Measurements from ENCODE around the gene WDR81.
"Not testable (repeated sequence)": the region's sequence is repeated elsewhere in the genome, so short reads cannot be mapped to it uniquely, and the experiment has no call there.

WDR81 gene

GRCh38 chr17:1724351-1724868 is at the start of gene WDR81:
Gene WDR81, plus strand, starts transcription at chr17:1724704. Its CDS starts 256 bp downstream, at chr17:1724960.
- no peaks in the 10 kb centered on the region for H3K27me3 Mint-ChIP-seq (ENCODE audit: low read depth, poor library complexity)
- peak within 1 kb of the TSS; percentile 73 for H3K4me3 Mint-ChIP-seq
- no peaks in the 10 kb centered on the region for H3K36me3 Mint-ChIP-seq (ENCODE audit: low read depth)
- H3K27ac Mint-ChIP-seq: no peak within 1 kb of the TSS
- no peaks in the 10 kb centered on the region for H3K9me3 Mint-ChIP-seq
- peak; percentile 89 for DNase-seq
- peaks cover 23% of the 10 kb centered on the region for H3K4me1 Mint-ChIP-seq
- no peak for TF ChIP-seq CTCF (IDR thresholded peaks at IDR 0.05)

- Mint-ChIP-seq H3K4me1 (no peaks in the 10 kb centered on the region), H3K4me3 (no peak overlapping the region), H3K27ac (peak overlapping the region; percentile 51), H3K9me3 (no peaks in the 10 kb centered on the region), H3K27me3 (ENCODE audit: low read depth, poor library complexity) (no peaks in the 10 kb centered on the region), H3K36me3 (ENCODE audit: low read depth) (peaks cover 91% of the 10 kb centered on the region)
- DNase-seq: no peak
- no peak for TF ChIP-seq CTCF (IDR thresholded peaks at IDR 0.05)
Observed at GRCh38 chr17:1676401-1676800, 48.1 kb upstream of the WDR81 start.

GRCh38 chr17:1683459-1683858 is 41.0 kb upstream of the WDR81 start:
- H3K27me3 Mint-ChIP-seq (ENCODE audit: low read depth, poor library complexity): peaks cover 12% of the 10 kb centered on the region
- H3K36me3 Mint-ChIP-seq (ENCODE audit: low read depth): peaks cover 59% of the 10 kb centered on the region
- peaks cover 15% of the 10 kb centered on the region for H3K9me3 Mint-ChIP-seq
- no peak for TF ChIP-seq CTCF (IDR thresholded peaks at IDR 0.05)
- DNase-seq: no peak
- peak overlapping the region; percentile 100 for H3K27ac Mint-ChIP-seq
- peak overlapping the region; percentile 98 for H3K4me3 Mint-ChIP-seq
- peaks cover 34% of the 10 kb centered on the region for H3K4me1 Mint-ChIP-seq

GRCh38 chr17:1684378-1685189 is 39.9 kb upstream of the WDR81 start, which contains the start of gene PRPF8:
Gene PRPF8, minus strand, starts transcription at chr17:1684867. Its CDS starts 296 bp downstream, at chr17:1684571.
- Mint-ChIP-seq H3K27me3 (ENCODE audit: low read depth, poor library complexity) (peaks cover 12% of the 10 kb centered on the region), H3K27ac (peak within 1 kb of the TSS; percentile 100), H3K36me3 (ENCODE audit: low read depth) (peaks cover 48% of the 10 kb centered on the region), H3K4me3 (peak within 1 kb of the TSS; percentile 98), H3K9me3 (peaks cover 19% of the 10 kb centered on the region), H3K4me1 (peaks cover 34% of the 10 kb centered on the region)
- peak; percentile 98 for DNase-seq
- no peak for TF ChIP-seq CTCF (IDR thresholded peaks at IDR 0.05)

GRCh38 chr17:1686086-1686485 is 38.4 kb upstream of the WDR81 start:
- Mint-ChIP-seq H3K27ac (peak overlapping the region; percentile 49), H3K4me1 (peaks cover 34% of the 10 kb centered on the region), H3K27me3 (ENCODE audit: low read depth, poor library complexity) (peaks cover 17% of the 10 kb centered on the region), H3K4me3 (peak overlapping the region; percentile 10), H3K36me3 (ENCODE audit: low read depth) (peaks cover 38% of the 10 kb centered on the region), H3K9me3 (peaks cover 26% of the 10 kb centered on the region)
- DNase-seq: no peak
- TF ChIP-seq CTCF (IDR thresholded peaks at IDR 0.05): no peak

GRCh38 chr17:1688405-1688804 is 36.1 kb upstream of the WDR81 start:
- DNase-seq, H3K27ac Mint-ChIP-seq, H3K4me3 Mint-ChIP-seq: not testable (repeated sequence)
- Mint-ChIP-seq H3K27me3 (ENCODE audit: low read depth, poor library complexity) (peaks cover 23% of the 10 kb centered on the region), H3K4me1 (peaks cover 17% of the 10 kb centered on the region), H3K9me3 (peaks cover 43% of the 10 kb centered on the region), H3K36me3 (ENCODE audit: low read depth) (peaks cover 20% of the 10 kb centered on the region)
